ENCODE measurements around the gene MICB.

The MICB gene

DNA sequence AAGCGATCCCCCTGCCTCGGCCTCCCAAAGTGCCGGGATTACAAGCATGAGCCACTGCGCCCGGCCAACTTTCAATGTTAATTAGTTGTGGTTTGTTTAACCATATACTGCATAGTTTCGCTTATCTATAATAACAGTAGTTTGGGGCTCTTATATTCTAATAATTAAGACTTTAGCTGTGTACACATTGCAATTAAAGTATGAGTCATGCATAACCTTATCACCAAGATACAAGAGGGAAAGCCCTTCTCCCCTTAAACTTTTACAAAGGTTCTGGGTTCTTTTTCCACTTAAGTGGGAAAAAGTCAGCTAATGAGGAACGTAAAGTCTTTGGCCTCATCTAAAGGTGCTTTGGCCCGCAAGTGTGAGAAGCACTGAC, 27.6 kb downstream of the MICB start:
- no peak overlapping the region for H3K4me3 ChIP-seq (ENCODE audit: low read depth, low read length)
- TF ChIP-seq, protein P1, sequence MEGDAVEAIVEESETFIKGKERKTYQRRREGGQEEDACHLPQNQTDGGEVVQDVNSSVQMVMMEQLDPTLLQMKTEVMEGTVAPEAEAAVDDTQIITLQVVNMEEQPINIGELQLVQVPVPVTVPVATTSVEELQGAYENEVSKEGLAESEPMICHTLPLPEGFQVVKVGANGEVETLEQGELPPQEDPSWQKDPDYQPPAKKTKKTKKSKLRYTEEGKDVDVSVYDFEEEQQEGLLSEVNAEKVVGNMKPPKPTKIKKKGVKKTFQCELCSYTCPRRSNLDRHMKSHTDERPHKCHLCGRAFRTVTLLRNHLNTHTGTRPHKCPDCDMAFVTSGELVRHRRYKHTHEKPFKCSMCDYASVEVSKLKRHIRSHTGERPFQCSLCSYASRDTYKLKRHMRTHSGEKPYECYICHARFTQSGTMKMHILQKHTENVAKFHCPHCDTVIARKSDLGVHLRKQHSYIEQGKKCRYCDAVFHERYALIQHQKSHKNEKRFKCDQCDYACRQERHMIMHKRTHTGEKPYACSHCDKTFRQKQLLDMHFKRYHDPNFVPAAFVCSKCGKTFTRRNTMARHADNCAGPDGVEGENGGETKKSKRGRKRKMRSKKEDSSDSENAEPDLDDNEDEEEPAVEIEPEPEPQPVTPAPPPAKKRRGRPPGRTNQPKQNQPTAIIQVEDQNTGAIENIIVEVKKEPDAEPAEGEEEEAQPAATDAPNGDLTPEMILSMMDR (IDR thresholded peaks at IDR 0.05; ENCODE audit: borderline replicate concordance, insufficient read depth, low read depth, low read length), result no peak

DNA sequence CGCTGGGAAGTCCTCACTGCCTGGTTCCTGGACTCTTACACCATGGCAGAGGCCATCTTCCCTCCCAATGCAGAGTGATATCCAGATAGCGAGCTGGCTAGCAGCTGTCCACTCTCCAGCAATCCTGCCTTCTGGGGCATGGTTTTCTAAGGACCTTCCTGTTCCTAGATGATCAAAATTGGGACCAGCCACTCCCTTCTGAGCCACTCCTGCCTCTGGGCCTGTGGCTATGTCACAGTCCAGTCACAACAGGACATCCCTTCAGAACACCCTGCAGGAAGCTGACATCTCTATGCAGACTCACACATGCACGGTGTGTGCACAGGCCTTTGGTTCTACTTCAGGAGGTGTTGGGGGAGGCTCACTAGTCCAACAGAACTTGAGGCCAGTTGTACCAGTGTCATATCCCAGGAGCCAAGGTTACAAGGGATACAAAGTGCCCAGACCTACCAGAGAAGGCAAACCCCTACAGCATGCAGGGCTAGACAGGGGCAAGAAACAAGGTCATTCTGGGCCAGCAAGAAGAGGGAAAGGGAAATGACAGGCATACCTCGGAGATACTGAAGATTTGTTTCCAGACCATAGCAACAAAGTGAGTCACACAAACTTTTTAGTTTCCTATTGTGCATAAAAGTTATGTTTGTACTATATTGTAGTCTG, 28.1 kb downstream of the MICB start:
- TF ChIP-seq, protein P1 (IDR thresholded peaks at IDR 0.05; ENCODE audit: borderline replicate concordance, insufficient read depth, low read depth, low read length), result no peak
- H3K4me3 ChIP-seq (ENCODE audit: low read depth, low read length), result no peak overlapping the region

DNA sequence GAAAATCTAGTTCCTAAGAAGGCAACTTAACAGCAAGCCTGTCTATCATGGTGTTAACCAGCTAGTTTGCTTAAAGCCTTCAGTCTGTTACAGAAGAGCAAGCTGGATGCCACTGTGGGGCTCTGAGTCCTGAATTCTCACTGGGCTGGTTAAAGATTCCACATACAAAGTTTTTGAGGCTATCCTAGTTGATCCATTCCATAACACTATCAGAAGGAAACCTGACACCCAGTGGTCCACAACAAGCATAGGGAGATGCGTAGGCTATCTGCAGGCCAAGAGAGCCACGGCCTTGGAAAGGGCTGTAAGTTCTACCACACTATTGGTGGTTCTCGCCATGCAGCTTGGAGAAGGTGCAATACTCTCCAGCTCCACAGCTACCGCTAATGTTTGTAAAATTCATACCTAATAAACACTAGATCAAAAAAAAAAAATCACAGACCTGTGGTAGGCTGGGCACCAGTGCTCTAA, 30.4 kb downstream of the MICB start:
- TF ChIP-seq, protein P1 (IDR thresholded peaks at IDR 0.05; ENCODE audit: borderline replicate concordance, insufficient read depth, low read depth, low read length), result no peak
- H3K4me3 ChIP-seq (ENCODE audit: low read depth, low read length), result no peak overlapping the region

DNA sequence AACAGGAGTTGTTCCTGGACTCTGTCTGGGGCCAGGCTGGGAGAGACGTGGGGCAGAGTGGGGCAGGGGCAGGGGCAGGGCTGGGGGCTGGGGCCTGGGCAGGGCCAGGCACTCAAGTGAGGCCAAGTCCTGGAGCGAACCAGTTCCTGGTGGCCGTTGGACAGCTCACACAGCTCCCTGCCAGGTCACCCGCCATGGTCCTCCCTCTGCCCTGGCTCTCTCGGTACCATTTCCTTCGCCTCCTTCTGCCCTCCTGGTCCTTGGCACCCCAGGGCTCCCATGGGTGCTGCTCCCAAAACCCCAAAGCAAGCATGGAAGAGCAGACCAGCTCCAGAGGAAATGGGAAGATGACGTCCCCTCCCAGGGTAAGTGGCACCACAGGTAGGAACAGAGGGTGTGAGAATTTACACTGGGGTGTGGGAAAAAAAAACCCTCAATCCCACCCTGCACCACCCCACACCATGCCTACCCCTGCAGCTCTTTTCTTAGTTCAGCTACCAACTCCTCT, 30.9 kb downstream of the MICB start, which contains the start of gene MCCD1:
MCCD1 (plus strand) TSS at position 142 of the 508 bp plus-strand sequence; CDS start at position 195, 53 bp downstream.
- H3K4me3 ChIP-seq (ENCODE audit: low read depth, low read length), result no peak within 1 kb of the TSS
- TF ChIP-seq, protein P1 (IDR thresholded peaks at IDR 0.05; ENCODE audit: borderline replicate concordance, insufficient read depth, low read depth, low read length), result no peak

DNA sequence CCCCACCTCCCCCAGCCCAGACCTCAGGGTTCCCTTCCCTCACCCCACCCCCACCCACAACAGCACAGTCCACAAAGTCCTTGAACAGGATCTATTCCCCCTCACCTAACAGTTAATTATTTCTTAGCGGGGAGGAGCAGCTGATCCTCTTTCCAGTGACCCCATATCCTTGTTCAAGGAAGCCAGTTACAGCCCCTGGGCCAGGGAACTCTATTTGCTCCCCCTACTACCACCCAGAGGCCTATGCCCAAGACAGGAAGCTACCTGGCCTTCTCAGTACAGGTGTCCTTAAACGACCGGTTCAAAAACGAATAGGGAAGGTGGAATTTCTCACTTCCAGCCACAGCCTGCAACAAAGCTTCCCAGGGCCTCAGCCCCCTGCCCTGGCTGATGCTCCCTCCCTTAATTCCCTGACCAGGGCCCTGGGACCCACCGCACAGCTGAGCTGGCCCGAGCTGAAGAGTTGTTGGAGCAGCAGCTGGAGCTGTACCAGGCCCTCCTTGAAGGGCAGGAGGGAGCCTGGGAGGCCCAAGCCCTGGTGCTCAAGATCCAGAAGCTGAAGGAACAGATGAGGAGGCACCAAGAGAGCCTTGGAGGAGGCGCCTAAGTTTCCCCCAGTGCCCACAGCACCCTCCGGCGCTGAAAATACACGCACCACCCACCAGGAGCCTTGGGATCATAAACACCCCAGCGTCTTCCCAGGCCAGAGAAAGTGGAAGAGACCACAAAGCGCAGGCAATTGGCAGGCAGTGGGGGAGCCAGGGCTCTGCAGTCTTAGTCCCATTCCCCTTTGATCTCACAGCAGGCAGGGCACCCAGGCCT, 31.6 kb downstream of the MICB start:
- TF ChIP-seq, protein P1 (IDR thresholded peaks at IDR 0.05; ENCODE audit: borderline replicate concordance, insufficient read depth, low read depth, low read length), result no peak
- H3K4me3 ChIP-seq (ENCODE audit: low read depth, low read length), result no peak overlapping the region

DNA sequence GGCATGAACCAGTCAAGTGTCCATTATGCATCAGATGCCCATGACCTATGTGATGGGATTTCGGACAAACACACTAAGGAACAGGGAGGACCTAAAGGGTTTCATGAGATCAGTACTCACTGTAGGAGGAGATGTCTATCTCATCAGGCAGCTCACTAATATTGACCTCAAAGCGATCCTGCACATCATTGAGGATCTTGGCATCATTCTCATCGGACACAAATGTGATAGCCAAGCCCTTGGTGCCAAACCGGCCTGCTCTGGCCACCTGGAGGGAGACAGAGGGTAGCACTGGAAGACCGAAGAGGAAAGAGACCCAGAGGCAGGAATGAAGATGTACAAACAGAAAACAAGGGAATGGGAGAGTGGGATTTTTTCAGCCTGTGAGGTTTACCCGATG, 32.7 kb downstream of the MICB start:
- no peak overlapping the region for H3K4me3 ChIP-seq (ENCODE audit: low read depth, low read length)
- TF ChIP-seq, protein P1 (IDR thresholded peaks at IDR 0.05; ENCODE audit: borderline replicate concordance, insufficient read depth, low read depth, low read length), result no peak

All from GM12875 (cell line).